Activated naive CD8-positive, alpha-beta T cell (primary cell): ENCODE results near the gene PTGR3.
A peak's percentile ranks its signal among the peaks of the same experiment; 100 is the strongest.

ENCODE experiments used
- H3K27ac Mint-ChIP-seq: one replicate; pipeline ENCODE4 v1.8.0; 2021; ENCODE audit warnings: mixed read lengths
- H3K27me3 Mint-ChIP-seq: one replicate; pipeline ENCODE4 v1.8.0; 2021; ENCODE audit warnings: mixed read lengths
- H3K36me3 Mint-ChIP-seq: one replicate; pipeline ENCODE4 v1.8.0; 2021; ENCODE audit warnings: mixed read lengths
- H3K4me1 Mint-ChIP-seq: one replicate; pipeline ENCODE4 v1.8.0; 2021; ENCODE audit warnings: low read depth, mixed read lengths
- H3K4me3 Mint-ChIP-seq: one replicate; pipeline ENCODE4 v1.8.0; 2021; ENCODE audit warnings: mild to moderate bottlenecking, mixed read lengths
- H3K9me3 Mint-ChIP-seq: one replicate; pipeline ENCODE4 v1.8.0; 2021; ENCODE audit warnings: low read depth, mixed read lengths

The PTGR3 gene, protein sequence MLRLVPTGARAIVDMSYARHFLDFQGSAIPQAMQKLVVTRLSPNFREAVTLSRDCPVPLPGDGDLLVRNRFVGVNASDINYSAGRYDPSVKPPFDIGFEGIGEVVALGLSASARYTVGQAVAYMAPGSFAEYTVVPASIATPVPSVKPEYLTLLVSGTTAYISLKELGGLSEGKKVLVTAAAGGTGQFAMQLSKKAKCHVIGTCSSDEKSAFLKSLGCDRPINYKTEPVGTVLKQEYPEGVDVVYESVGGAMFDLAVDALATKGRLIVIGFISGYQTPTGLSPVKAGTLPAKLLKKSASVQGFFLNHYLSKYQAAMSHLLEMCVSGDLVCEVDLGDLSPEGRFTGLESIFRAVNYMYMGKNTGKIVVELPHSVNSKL

GRCh38 chr18:75209129-75209950 is at the start of gene PTGR3:
TSS of gene PTGR3 (minus strand) at chr18:75209139. CDS start at chr18:75209058, 81 bp downstream.
- Mint-ChIP-seq H3K27me3 (no peaks in the 10 kb centered on the region), H3K36me3 (peaks cover under 1% of the 10 kb centered on the region), H3K27ac (peak within 1 kb of the TSS; percentile 97), H3K4me3 (peak within 1 kb of the TSS; percentile 96), H3K9me3 (no peaks in the 10 kb centered on the region), H3K4me1 (peaks cover 60% of the 10 kb centered on the region)

- Mint-ChIP-seq H3K36me3 (peaks cover 10% of the 10 kb centered on the region), H3K27ac (no peak overlapping the region), H3K4me1 (peaks cover 68% of the 10 kb centered on the region), H3K4me3 (no peak overlapping the region), H3K27me3 (no peaks in the 10 kb centered on the region), H3K9me3 (no peaks in the 10 kb centered on the region)
Measured at GRCh38 chr18:75257605-75258004, 48.7 kb upstream of the PTGR3 start.

GRCh38 chr18:75256376-75256775 is 47.4 kb upstream of the PTGR3 start:
- Mint-ChIP-seq H3K27me3 (no peaks in the 10 kb centered on the region), H3K4me1 (peaks cover 66% of the 10 kb centered on the region), H3K4me3 (no peak overlapping the region), H3K27ac (no peak overlapping the region), H3K9me3 (no peaks in the 10 kb centered on the region), H3K36me3 (peaks cover 10% of the 10 kb centered on the region)

GRCh38 chr18:75255094-75255493 is 46.2 kb upstream of the PTGR3 start:
- Mint-ChIP-seq H3K27me3 (no peaks in the 10 kb centered on the region), H3K4me1 (peaks cover 64% of the 10 kb centered on the region), H3K9me3 (no peaks in the 10 kb centered on the region), H3K27ac (no peak overlapping the region), H3K36me3 (peaks cover 2% of the 10 kb centered on the region), H3K4me3 (no peak overlapping the region)

DNA sequence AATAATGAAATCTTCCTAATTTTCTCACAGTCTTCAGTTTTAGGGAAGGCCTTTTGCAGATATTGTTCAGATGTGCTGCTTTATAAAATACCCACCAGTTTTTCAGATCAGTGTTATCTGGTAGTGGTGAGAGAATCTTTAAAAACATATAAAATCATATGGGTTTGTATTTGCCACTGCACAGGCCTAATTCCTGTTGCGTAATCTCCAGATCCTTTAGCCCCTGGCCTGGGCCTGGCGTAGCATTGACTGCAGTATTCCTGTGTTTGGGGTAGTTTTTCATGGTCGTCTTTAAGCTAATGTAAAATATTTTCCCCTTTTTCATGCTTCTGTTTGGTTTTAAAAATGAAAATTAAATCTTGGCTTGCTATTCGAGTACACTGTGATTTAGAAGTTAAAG is 44.8 kb upstream of the PTGR3 start:
- no peak overlapping the region for H3K4me3 Mint-ChIP-seq
- H3K36me3 Mint-ChIP-seq, result peaks cover 2% of the 10 kb centered on the region
- H3K27me3 Mint-ChIP-seq, result no peaks in the 10 kb centered on the region
- H3K9me3 Mint-ChIP-seq, result no peaks in the 10 kb centered on the region
- no peak overlapping the region for H3K27ac Mint-ChIP-seq
- H3K4me1 Mint-ChIP-seq, result peaks cover 64% of the 10 kb centered on the region

DNA sequence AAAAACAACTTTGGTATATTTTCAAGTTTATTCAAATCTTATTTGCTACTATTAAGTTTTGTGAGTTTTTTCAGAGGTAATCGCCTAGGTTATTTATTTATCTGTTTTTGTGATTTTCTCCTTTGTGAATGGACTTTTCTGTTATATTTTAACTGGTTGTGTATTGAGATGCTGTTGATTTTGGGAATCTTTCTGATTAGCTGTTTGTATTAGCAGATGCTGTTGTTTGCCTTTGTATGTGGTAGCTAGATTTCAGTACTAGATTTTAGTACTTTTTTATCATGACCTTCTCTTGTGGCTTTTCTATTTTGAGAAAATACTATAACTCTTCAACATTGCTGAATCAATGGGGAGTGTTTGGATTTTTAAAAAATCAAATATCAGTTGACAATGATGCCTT is 44.1 kb upstream of the PTGR3 start:
- H3K27me3 Mint-ChIP-seq, result no peaks in the 10 kb centered on the region
- peaks cover 66% of the 10 kb centered on the region for H3K4me1 Mint-ChIP-seq
- H3K9me3 Mint-ChIP-seq, result no peaks in the 10 kb centered on the region
- peak overlapping the region; percentile 22 for H3K27ac Mint-ChIP-seq
- no peak overlapping the region for H3K4me3 Mint-ChIP-seq
- H3K36me3 Mint-ChIP-seq, result peaks cover 2% of the 10 kb centered on the region

- H3K27ac Mint-ChIP-seq, result no peak overlapping the region
- peaks cover 2% of the 10 kb centered on the region for H3K36me3 Mint-ChIP-seq
- no peak overlapping the region for H3K4me3 Mint-ChIP-seq
- H3K27me3 Mint-ChIP-seq, result no peaks in the 10 kb centered on the region
- no peaks in the 10 kb centered on the region for H3K9me3 Mint-ChIP-seq
- peaks cover 68% of the 10 kb centered on the region for H3K4me1 Mint-ChIP-seq
Measured at GRCh38 chr18:75252136-75252535, 43.2 kb upstream of the PTGR3 start.

- no peaks in the 10 kb centered on the region for H3K36me3 Mint-ChIP-seq
- no peaks in the 10 kb centered on the region for H3K9me3 Mint-ChIP-seq
- H3K27ac Mint-ChIP-seq, result peak overlapping the region; percentile 50
- no peaks in the 10 kb centered on the region for H3K27me3 Mint-ChIP-seq
- H3K4me1 Mint-ChIP-seq, result peaks cover 70% of the 10 kb centered on the region
- H3K4me3 Mint-ChIP-seq, result no peak overlapping the region
Measured at GRCh38 chr18:75251466-75251865, 42.5 kb upstream of the PTGR3 start.

DNA sequence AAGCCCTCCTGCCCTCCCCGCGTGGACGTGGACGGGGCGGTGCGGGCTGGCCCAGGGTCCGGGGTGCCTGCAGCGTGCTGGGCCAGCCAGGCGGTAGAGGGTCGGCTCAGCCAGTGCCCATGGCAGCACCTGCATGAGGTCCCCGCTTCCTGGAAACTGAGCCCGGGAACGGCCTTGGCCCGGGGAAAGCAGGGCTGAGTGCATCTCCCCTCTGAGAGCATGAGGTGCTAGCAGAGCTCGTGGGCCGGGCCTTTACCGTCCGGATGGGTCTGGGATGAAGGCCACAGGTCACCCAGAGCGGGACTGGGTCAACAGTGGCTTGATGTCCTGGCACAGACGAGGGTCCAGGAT is 41.5 kb upstream of the PTGR3 start:
- Mint-ChIP-seq H3K27ac (no peak overlapping the region), H3K9me3 (no peaks in the 10 kb centered on the region), H3K4me3 (no peak overlapping the region), H3K27me3 (no peaks in the 10 kb centered on the region), H3K36me3 (no peaks in the 10 kb centered on the region), H3K4me1 (peaks cover 73% of the 10 kb centered on the region)

GRCh38 chr18:75249672-75250470 is 40.9 kb upstream of the PTGR3 start:
- Mint-ChIP-seq H3K27me3 (no peaks in the 10 kb centered on the region), H3K4me1 (peaks cover 73% of the 10 kb centered on the region)

GRCh38 chr18:75249175-75249518 is 40.2 kb upstream of the PTGR3 start:
- Mint-ChIP-seq H3K9me3 (no peaks in the 10 kb centered on the region), H3K4me3 (no peak overlapping the region), H3K36me3 (no peaks in the 10 kb centered on the region), H3K4me1 (peaks cover 76% of the 10 kb centered on the region), H3K27ac (no peak overlapping the region), H3K27me3 (no peaks in the 10 kb centered on the region)

More at GRCh38 chr18:75249672-75250470, 40.9 kb upstream of the PTGR3 start:
- Mint-ChIP-seq H3K9me3 (no peaks in the 10 kb centered on the region), H3K27ac (peak overlapping the region; percentile 58), H3K36me3 (no peaks in the 10 kb centered on the region), H3K4me3 (no peak overlapping the region)

- no peaks in the 10 kb centered on the region for H3K36me3 Mint-ChIP-seq
- H3K4me1 Mint-ChIP-seq, result peaks cover 74% of the 10 kb centered on the region
- peak overlapping the region; percentile 93 for H3K27ac Mint-ChIP-seq
- H3K4me3 Mint-ChIP-seq, result peak overlapping the region; percentile 89
- no peaks in the 10 kb centered on the region for H3K27me3 Mint-ChIP-seq
- H3K9me3 Mint-ChIP-seq, result no peaks in the 10 kb centered on the region
Measured at GRCh38 chr18:75248426-75249174, 39.7 kb upstream of the PTGR3 start.

GRCh38 chr18:75247611-75248421 is 38.9 kb upstream of the PTGR3 start:
- H3K9me3 Mint-ChIP-seq, result no peaks in the 10 kb centered on the region

More at GRCh38 chr18:75247611-75248421, 38.9 kb upstream of the PTGR3 start:
- Mint-ChIP-seq H3K27ac (peak overlapping the region; percentile 93), H3K27me3 (no peaks in the 10 kb centered on the region), H3K36me3 (no peaks in the 10 kb centered on the region), H3K4me1 (peaks cover 69% of the 10 kb centered on the region), H3K4me3 (peak overlapping the region; percentile 89)
